Gastrocnemius medialis (tissue), 4 donors: ENCODE measurements around the gene ATXN7L1. TPM values are rescaled to one million over a fixed set of nuclear protein-coding genes. Genes with fewer than 3 reads are reported as not detected.

Source experiments
- ATAC-seq, 2 donors: fragments of 150-250 bp; one replicate each; pipeline ENCODE4 v1.9.1; 2016
- DNase-seq, 2 donors: peaks; one replicate each; pipeline ENCODE4 v3.0.0-alpha.2; 2019
- H3K27ac ChIP-seq, 4 donors: fragments of 200-600 bp; sonication (generic); 1 replicate in 1 of 4; 2 replicates in 3 of 4; pipeline ENCODE4 v1.5.1; 2016 to 2018; ENCODE audit warnings: mild to moderate bottlenecking in 2 of 4, moderate library complexity in 1 of 4
- H3K27me3 ChIP-seq, 3 donors: fragments of 200-600 bp; sonication (generic) in 2 of 3; 1 replicate in 1 of 3; 2 replicates in 2 of 3; pipeline versions ENCODE4 v1.5.1 to v1.6.0; 2016 to 2019; ENCODE audit warnings: mild to moderate bottlenecking in 1 of 3, moderate library complexity in 1 of 3
- H3K36me3 ChIP-seq, 2 donors: fragments of 200-600 bp; sonication (generic) in 1 of 2; one replicate each; pipeline ENCODE4 v1.5.1; 2017 to 2018
- H3K4me1 ChIP-seq, 2 donors: fragments of 200-600 bp; sonication (generic) in 1 of 2; one replicate each; pipeline ENCODE4 v1.5.1; 2016 to 2017; ENCODE audit warnings: mild to moderate bottlenecking in 2 of 2
- H3K4me3 ChIP-seq, 4 donors: fragments of 200-600 bp; sonication (generic) in 3 of 4; 1 replicate in 1 of 4; 2 replicates in 3 of 4; pipeline ENCODE4 v1.5.1; 2016 to 2019; ENCODE audit warnings: mild to moderate bottlenecking in 2 of 4
- H3K9me3 ChIP-seq, 3 donors: fragments of 200-600 bp; sonication (generic) in 2 of 3; 1 replicate in 1 of 3; 2 replicates in 2 of 3; pipeline ENCODE4 v1.5.1; 2016 to 2019
- POLR2A ChIP-seq, 2 donors: fragments of 450-650 bp; IDR thresholded peaks; one replicate each; pipeline ENCODE4 v1.6.1; 2017; ENCODE audit warnings: antibody characterized with exemption in 2 of 2, mild to moderate bottlenecking in 2 of 2, moderate library complexity in 2 of 2
- in situ Hi-C, 4 donors: fragments of 200-750 bp; cut with MboI; loops; one replicate each; pipeline versions ENCODE4 v1.15.0 to v1.8.0; 2017; ENCODE audit warnings: low sequenced_read_pairs in 4 of 4
- intact Hi-C: fragments of 100-400 bp; cut with DNase I; formaldehyde crosslinking; loops from one replicate; pipeline ENCODE4 v1.15.1; 2023; ENCODE audit warnings: low total_unique reads
- total RNA-seq, 4 donors: library from RNA; depleted of rRNA; stranded (reverse); fragments of >200 nt; gene quantifications; one replicate each; pipeline versions ENCODE4 v1.1.0 to v1.2.3, GENCODE V29; 2016
- TF ChIP-seq, protein P1 (sequence below), 5 experiments: fragments of 450-650 bp in 3 of 5; fragments of 200-600 bp in 2 of 5; sonication (generic) in 2 of 5; IDR thresholded peaks in 4 of 5; conservative IDR thresholded peaks in 1 of 5; 1 replicate in 4 of 5; 2 replicates in 1 of 5; pipeline ENCODE4 v1.5.1; 2016 to 2019; ENCODE audit warnings: antibody characterized with exemption in 5 of 5, mild to moderate bottlenecking in 3 of 5, moderate library complexity in 3 of 5

The ATXN7L1 gene
- total RNA-seq, 4 donors from 2014 or later, result 1.6 to 6.6 (median 4.8) TPM

DNA sequence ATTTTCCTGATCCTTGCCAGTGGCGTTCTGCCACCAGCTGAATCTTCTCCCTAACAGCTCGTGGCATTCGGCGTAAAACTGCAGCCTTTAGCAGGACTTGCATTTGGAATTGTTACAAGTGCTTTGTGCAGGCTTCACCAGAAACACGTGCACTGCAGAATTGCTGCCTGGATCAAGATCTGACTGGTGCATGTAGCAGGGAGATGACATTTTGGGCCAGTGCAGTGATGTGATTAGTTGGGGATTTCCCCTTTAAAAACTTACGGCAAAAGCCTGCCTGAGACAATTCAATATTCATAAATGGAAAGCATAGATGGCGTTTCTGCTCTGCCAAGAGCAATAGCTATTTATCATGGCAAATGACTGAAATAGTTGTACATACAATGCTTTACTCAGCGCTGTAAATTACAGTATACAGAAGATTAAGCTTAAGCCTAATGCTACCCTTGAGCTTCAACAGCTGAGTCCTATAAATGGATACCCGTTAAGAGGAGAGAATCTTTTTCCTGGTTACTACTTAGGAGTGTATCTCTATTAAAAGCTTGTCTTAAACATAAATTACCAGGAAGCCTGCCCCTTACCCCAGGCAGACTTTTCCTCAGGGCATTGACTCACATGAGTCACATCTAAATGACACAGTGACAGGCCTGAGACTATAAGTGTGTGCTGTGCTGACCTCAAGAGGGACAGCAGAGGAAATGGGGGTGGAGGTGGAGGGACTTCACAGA, 106.3 kb downstream of the ATXN7L1 start:
- in situ Hi-C loops, result loop anchor here (10.0 to 25.0 kb wide), 5 partner anchors 235 to 395 kb away; no protein-coding TSS in a partner anchor

DNA sequence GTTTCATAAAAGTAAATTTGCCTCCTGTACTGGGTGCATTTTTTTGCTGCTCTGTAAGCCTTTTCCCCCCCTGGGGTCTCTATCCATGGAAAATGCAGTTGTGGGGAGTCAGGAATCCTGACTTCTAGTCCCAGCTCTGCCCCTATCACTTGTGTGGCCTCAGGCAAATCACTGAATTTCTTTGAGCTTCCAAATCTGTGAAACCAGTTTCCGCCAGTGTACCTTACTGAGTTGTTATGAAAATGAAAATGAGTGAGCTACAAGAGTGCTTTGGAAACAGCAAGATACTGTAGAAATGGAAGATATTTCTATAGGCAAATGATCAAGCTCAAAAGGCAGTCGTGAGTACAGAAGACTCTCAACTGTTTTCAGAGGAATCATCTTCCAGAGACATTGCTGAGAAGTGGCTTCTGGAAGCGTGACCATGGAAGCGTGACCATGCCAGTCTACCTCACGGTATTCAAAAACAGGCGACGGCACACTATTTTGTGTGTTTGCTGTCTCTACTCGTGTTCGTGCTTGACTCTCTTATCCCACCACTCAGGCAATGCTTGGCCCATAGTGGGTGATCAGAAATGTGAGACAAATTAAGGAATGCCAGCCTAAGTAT, 107.4 kb downstream of the ATXN7L1 start:
- intact Hi-C loops (no loop called here), in situ Hi-C loops (loop anchor here (10.0 to 25.0 kb wide), 5 partner anchors 236 to 396 kb away; no protein-coding TSS in a partner anchor)
- H3K27me3 ChIP-seq, result no peaks in the 10 kb centered on the region
- H3K27ac ChIP-seq, result no peak overlapping the region
- H3K36me3 ChIP-seq, result no peaks in the 10 kb centered on the region
- no peak for ATAC-seq
- no peaks in the 10 kb centered on the region for H3K9me3 ChIP-seq
- DNase-seq, result no peak
- TF ChIP-seq, protein P1, sequence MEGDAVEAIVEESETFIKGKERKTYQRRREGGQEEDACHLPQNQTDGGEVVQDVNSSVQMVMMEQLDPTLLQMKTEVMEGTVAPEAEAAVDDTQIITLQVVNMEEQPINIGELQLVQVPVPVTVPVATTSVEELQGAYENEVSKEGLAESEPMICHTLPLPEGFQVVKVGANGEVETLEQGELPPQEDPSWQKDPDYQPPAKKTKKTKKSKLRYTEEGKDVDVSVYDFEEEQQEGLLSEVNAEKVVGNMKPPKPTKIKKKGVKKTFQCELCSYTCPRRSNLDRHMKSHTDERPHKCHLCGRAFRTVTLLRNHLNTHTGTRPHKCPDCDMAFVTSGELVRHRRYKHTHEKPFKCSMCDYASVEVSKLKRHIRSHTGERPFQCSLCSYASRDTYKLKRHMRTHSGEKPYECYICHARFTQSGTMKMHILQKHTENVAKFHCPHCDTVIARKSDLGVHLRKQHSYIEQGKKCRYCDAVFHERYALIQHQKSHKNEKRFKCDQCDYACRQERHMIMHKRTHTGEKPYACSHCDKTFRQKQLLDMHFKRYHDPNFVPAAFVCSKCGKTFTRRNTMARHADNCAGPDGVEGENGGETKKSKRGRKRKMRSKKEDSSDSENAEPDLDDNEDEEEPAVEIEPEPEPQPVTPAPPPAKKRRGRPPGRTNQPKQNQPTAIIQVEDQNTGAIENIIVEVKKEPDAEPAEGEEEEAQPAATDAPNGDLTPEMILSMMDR (IDR thresholded peaks at IDR 0.05 in 4 of 5, conservative IDR thresholded peaks at IDR 0.05 in 1 of 5), result no peak
- no peak for TF ChIP-seq POLR2A (IDR thresholded peaks at IDR 0.05)
- no peak overlapping the region for H3K4me3 ChIP-seq
- H3K4me1 ChIP-seq, result peaks cover 5 to 7% of the 10 kb centered on the region in 2 donors

More for the DNA sequence above, 106.3 kb downstream of the ATXN7L1 start:
- Histone ChIP-seq H3K27me3 (no peaks in the 10 kb centered on the region), H3K4me3 (no peak overlapping the region), H3K36me3 (no peaks in the 10 kb centered on the region), H3K27ac (no peak overlapping the region), H3K4me1 (peaks cover 5 to 7% of the 10 kb centered on the region in 2 donors), H3K9me3 (no peaks in the 10 kb centered on the region)
- intact Hi-C loops, result loop anchor here (10.0 kb wide), 1 partner anchor 375 kb away; no protein-coding TSS in a partner anchor
- ATAC-seq (peak in 1 of 2 donors; percentile 41), DNase-seq (no peak)
- TF ChIP-seq, protein P1 (IDR thresholded peaks at IDR 0.05 in 4 of 5, conservative IDR thresholded peaks at IDR 0.05 in 1 of 5), result no peak
- no peak for TF ChIP-seq POLR2A (IDR thresholded peaks at IDR 0.05)

DNA sequence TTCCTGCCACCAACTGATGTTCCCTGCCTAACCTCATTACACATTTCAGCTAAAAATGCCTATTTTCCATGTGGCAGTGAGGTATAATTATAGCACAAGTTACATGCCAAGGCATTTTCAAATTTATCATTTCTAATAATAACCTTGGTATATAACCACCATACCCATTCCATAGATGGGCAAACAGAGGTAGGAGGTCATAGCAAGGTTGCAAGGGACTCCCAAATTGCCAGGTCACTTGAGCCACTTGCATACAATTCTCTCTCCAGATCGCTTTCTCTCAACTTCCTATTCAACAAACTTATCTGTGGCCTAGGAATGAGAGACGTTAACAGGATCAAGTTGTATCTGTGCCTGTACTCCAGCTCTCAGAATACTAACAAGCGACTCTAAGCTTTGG, 108.3 kb downstream of the ATXN7L1 start:
- H3K27me3 ChIP-seq, result no peaks in the 10 kb centered on the region
- TF ChIP-seq POLR2A (IDR thresholded peaks at IDR 0.05), result no peak
- TF ChIP-seq, protein P1 (IDR thresholded peaks at IDR 0.05 in 4 of 5, conservative IDR thresholded peaks at IDR 0.05 in 1 of 5), result no peak
- in situ Hi-C loops, result loop anchor here (10.0 to 25.0 kb wide), 5 partner anchors 237 to 397 kb away; no protein-coding TSS in a partner anchor
- no peak overlapping the region for H3K4me3 ChIP-seq
- no peak for ATAC-seq
- H3K9me3 ChIP-seq, result no peaks in the 10 kb centered on the region
- DNase-seq, result no peak
- H3K36me3 ChIP-seq, result no peaks in the 10 kb centered on the region
- intact Hi-C loops, result no loop called here
- no peak overlapping the region for H3K27ac ChIP-seq
- H3K4me1 ChIP-seq, result peaks cover 5 to 7% of the 10 kb centered on the region in 2 donors

DNA sequence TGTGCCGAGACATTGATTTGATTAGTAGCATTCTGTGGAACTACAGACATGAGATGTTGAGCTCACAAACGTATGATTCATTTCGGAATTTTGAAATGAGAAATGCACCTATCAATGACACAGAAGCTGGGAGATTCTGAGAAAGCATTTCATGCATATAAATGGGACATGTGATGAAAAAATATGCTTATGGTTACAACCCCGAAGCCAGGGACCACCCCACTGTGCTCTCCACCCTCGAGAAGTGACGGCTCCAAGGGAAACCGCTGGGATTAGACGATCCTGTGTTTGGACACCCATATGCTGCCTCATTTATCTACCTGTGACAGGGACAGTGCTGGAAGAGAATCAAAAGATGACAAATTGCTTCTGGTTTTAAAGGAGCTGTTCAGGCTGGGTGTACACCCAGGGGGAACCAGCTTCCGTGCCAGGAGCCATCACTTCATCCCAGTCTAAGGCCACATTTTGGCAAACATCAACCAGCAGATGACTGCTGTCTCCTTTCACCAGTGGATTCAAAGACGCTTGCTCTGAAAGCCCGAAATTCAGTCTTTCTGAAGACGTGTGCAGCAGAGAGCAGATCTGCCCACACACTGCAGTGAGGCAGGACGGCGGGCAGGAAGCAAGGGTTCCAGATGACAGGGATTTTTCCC, 109.9 kb downstream of the ATXN7L1 start:
- no peak overlapping the region for H3K27ac ChIP-seq
- no peak overlapping the region for H3K4me3 ChIP-seq
- intact Hi-C loops, result no loop called here
- no peaks in the 10 kb centered on the region for H3K36me3 ChIP-seq
- no peaks in the 10 kb centered on the region for H3K9me3 ChIP-seq
- H3K4me1 ChIP-seq, result peaks cover 5 to 7% of the 10 kb centered on the region in 2 donors
- TF ChIP-seq POLR2A (IDR thresholded peaks at IDR 0.05), result no peak
- TF ChIP-seq, protein P1 (IDR thresholded peaks at IDR 0.05 in 4 of 5, conservative IDR thresholded peaks at IDR 0.05 in 1 of 5), result no peak
- DNase-seq (no peak), ATAC-seq (no peak)
- in situ Hi-C loops, result loop anchor here (10.0 to 25.0 kb wide), 5 partner anchors 238 to 398 kb away; no protein-coding TSS in a partner anchor
- H3K27me3 ChIP-seq, result no peaks in the 10 kb centered on the region
